Type B pancreatic cell (in vitro differentiated cells): ENCODE measurements around the gene PIP5K1C. TPM values are rescaled to one million over a fixed set of nuclear protein-coding genes. Genes with fewer than 3 reads are reported as not detected.

Experiments used
- DNase-seq: peaks from one replicate; pipeline ENCODE4 v3.0.0; 2021; ENCODE audit warnings: mixed read lengths; ENCODE audit not compliant: unreplicated experiment; ENCODE audit errors: extremely low spot score
- H3K27ac Mint-ChIP-seq: 2 replicates; pipeline ENCODE4 v1.8.0; 2021; ENCODE audit warnings: mild to moderate bottlenecking, mixed read lengths
- H3K27me3 Mint-ChIP-seq: 2 replicates; pipeline ENCODE4 v1.8.0; 2021; ENCODE audit warnings: mixed read lengths
- H3K36me3 Mint-ChIP-seq: 2 replicates; pipeline ENCODE4 v1.8.0; 2021; ENCODE audit warnings: mixed read lengths
- H3K4me1 Mint-ChIP-seq: one replicate; pipeline ENCODE4 v1.8.0; 2021; ENCODE audit warnings: mixed read lengths; ENCODE audit not compliant: unreplicated experiment
- H3K4me3 Mint-ChIP-seq: 2 replicates; pipeline ENCODE4 v1.8.0; 2021; ENCODE audit warnings: mild to moderate bottlenecking, mixed read lengths
- H3K9me3 Mint-ChIP-seq: 2 replicates; pipeline ENCODE4 v1.8.0; 2021; ENCODE audit warnings: mixed read lengths
- total RNA-seq: library from RNA; stranded (reverse); gene quantifications from 2 replicates; pipeline ENCODE4 v1.2.1, GENCODE V29; 2021; ENCODE audit warnings: low replicate concordance
- TF ChIP-seq, protein P1 (sequence below): fragments of 200-600 bp; sonication (generic); conservative IDR thresholded peaks from 2 replicates; pipeline ENCODE4 v1.5.0; 2021; ENCODE audit warnings: antibody characterized with exemption, mild to moderate bottlenecking

The PIP5K1C gene
- total RNA-seq, 1 donor from 2014 or later, result 44.5 TPM

DNA sequence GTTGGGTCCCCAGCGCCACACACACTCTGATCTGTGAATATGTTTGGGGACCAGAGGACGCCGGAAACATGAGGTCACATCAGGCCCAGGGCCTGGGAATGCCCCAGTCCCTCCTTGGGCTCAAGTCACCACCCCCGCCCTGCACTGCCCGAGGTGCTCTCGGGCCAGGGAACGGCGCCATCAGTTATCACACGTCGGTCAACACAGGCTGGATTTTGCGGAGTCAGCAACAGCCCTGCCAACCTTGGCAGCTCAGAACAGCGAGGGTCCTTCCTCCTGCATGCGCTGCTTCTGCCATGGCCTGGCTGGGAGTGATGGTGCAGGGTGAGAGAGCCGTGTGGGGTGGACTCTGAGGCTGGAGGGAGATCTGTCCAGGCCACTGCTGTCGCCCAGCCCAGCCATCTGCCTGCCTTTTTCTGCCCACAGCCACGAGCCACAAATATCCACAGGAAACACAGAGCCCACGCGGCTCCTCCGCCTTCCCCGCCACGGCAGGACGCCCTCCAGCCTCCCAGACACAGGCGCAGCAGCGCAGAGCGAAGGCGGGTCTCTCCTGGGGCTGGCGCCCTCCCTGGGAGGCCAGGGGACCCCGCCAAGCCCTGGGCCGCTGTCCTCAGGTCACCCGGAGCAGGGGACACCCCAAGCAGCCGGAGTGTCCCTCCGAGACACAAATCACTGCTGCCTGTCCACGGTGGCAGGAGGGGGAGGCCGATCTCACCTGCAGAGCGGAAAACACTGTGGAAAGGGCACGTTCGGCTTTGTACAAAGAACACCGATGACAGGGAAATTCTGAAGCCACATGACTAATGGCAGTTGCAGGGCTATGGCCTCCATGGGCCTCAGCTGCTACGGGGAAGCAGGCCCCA is 42.0 kb downstream of the PIP5K1C start:
- TF ChIP-seq, protein P1, sequence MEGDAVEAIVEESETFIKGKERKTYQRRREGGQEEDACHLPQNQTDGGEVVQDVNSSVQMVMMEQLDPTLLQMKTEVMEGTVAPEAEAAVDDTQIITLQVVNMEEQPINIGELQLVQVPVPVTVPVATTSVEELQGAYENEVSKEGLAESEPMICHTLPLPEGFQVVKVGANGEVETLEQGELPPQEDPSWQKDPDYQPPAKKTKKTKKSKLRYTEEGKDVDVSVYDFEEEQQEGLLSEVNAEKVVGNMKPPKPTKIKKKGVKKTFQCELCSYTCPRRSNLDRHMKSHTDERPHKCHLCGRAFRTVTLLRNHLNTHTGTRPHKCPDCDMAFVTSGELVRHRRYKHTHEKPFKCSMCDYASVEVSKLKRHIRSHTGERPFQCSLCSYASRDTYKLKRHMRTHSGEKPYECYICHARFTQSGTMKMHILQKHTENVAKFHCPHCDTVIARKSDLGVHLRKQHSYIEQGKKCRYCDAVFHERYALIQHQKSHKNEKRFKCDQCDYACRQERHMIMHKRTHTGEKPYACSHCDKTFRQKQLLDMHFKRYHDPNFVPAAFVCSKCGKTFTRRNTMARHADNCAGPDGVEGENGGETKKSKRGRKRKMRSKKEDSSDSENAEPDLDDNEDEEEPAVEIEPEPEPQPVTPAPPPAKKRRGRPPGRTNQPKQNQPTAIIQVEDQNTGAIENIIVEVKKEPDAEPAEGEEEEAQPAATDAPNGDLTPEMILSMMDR, result no peak
- H3K4me1 Mint-ChIP-seq, result no peaks in the 10 kb centered on the region
- no peak overlapping the region for H3K4me3 Mint-ChIP-seq
- no peaks in the 10 kb centered on the region for H3K27me3 Mint-ChIP-seq
- peaks cover 3% of the 10 kb centered on the region for H3K36me3 Mint-ChIP-seq
- DNase-seq, result no peak
- no peak overlapping the region for H3K27ac Mint-ChIP-seq
- no peaks in the 10 kb centered on the region for H3K9me3 Mint-ChIP-seq

DNA sequence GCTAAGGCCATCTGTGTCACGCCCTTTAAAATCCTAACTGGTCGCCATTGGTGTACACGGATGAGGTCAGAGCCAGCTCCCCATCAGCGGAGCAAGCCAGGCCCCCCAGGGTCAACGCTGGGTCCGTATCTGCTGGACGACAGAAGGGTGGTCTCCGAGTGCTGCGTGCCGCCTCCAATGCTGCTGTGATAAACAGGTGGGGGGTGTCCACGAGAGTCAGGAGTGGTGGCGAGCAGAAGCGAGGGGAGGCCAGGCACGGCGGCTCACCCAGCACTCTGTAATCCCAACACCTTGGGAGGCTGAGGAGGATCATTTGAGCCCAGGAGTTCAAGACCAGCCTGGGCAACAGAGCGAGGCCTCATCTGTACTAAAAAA is 42.9 kb downstream of the PIP5K1C start:
- peaks cover 3% of the 10 kb centered on the region for H3K36me3 Mint-ChIP-seq
- no peak overlapping the region for H3K27ac Mint-ChIP-seq
- TF ChIP-seq, protein P1, result no peak
- no peak for DNase-seq
- H3K9me3 Mint-ChIP-seq, result no peaks in the 10 kb centered on the region
- no peaks in the 10 kb centered on the region for H3K4me1 Mint-ChIP-seq
- no peaks in the 10 kb centered on the region for H3K27me3 Mint-ChIP-seq
- no peak overlapping the region for H3K4me3 Mint-ChIP-seq

DNA sequence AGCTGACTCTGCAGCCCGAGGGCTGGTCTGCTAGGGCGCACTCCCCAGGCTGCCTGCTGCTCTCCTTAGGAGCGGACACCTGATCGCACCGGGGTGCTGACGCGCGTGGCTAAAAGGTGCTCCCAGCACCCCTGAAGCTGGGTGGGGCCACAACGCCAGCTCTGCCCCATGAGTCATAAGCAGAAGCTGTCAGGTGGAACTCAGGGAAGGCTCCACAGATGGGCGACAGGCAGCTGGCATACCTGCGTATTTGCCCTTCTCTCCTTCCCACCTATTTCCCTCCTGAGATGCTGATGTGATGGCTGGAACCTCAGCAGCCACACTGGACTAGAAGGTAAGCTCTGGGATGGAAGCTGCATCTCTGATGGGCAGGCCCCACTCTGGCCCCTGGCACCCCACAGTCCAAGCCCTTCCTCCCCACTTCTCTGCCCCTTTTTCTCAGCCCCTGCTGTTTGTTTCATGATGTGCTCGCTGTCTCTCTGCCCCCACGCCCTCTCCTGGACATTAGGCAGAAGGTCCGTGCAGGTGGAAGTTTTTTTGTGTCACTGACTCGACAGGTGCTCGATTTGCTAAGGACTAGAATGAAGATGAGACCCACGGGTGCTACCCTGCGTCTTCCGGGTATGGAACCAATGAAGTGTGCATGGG is 43.4 kb downstream of the PIP5K1C start:
- H3K4me3 Mint-ChIP-seq, result no peak overlapping the region
- H3K27ac Mint-ChIP-seq, result no peak overlapping the region
- no peaks in the 10 kb centered on the region for H3K27me3 Mint-ChIP-seq
- H3K36me3 Mint-ChIP-seq, result peaks cover 3% of the 10 kb centered on the region
- DNase-seq, result no peak
- no peaks in the 10 kb centered on the region for H3K9me3 Mint-ChIP-seq
- TF ChIP-seq, protein P1, result no peak
- no peaks in the 10 kb centered on the region for H3K4me1 Mint-ChIP-seq

DNA sequence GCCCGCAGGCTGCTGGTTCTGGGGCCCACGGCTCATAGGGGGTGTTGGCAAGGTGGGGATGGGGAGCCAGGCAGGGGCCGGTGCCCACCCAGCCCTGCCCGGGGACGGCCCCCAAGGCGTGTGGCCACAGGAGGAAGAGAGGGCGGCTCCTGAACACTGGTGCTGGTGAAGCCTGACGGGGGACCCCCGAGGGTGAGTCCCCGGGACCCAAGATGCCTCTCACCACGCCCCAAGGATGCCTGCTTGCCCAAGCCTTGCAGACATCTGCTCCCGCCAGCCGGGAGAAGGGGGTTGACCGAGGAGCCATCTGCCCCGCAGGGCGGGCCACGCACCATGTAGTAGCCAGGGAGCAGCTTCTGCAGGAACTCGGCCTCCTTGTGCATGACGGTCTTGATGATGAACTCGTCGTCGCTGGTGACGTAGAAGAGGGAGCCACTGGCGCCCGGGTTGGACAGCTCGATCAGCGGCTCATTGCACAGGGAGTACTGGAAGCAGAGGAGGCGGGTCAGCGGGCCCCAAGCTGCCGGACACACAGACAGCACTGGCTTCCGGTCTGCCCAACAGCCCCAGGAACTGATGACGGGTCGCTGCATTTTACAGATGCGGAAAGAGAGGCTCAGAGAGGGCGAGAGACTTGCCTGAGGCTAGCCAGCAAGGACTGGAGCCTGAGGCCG is 44.1 kb downstream of the PIP5K1C start:
- Mint-ChIP-seq H3K27me3 (no peaks in the 10 kb centered on the region), H3K36me3 (peaks cover 3% of the 10 kb centered on the region), H3K9me3 (no peaks in the 10 kb centered on the region), H3K4me3 (no peak overlapping the region), H3K4me1 (no peaks in the 10 kb centered on the region), H3K27ac (no peak overlapping the region)
- TF ChIP-seq, protein P1, result no peak
- no peak for DNase-seq

DNA sequence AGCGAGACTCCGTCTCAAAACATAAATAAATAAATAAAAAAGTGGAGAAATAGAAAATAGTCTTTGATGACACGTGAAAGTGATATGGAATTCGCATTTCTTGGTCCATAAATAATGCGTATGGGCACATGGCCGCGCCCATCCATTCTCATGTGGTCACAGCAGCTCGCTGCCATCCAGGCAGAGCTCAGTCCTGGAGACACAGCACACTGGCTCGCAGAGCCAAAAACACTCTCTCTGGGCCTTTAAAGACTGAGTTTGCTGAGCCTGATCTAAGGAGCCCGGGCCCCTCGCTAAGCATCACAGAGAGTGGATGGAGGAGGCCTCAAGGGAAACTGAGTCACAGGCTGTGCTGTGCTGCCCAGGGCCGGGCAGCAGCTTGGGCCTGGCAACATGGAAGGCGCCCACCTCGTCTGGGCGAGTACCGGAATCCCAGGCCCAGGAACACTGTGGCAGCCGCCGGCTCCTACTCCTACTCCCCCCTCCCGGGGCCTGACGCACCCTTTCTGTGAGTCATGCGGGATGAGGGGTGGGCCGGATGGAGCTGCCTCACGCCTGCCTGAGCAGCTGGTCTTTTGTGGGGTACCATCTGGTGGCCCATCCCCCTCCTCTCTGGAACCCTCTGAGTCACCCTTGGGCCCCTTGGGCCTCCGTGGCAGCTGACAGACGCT is 44.7 kb downstream of the PIP5K1C start:
- no peak overlapping the region for H3K4me3 Mint-ChIP-seq
- no peak overlapping the region for H3K27ac Mint-ChIP-seq

More for the DNA sequence above, 44.7 kb downstream of the PIP5K1C start:
- DNase-seq, result no peak
- Mint-ChIP-seq H3K4me1 (no peaks in the 10 kb centered on the region), H3K36me3 (peaks cover 3% of the 10 kb centered on the region), H3K27me3 (no peaks in the 10 kb centered on the region), H3K9me3 (no peaks in the 10 kb centered on the region)
- TF ChIP-seq, protein P1, result no peak
